ENCODE data around the gene LGALS14. TPM values are rescaled to one million over a fixed set of nuclear protein-coding genes. Genes with fewer than 3 reads are reported as not detected.

The LGALS14 gene
- total and polyA plus RNA-seq, 2 of the 8 experiments (the other 6 are each of a cell fraction or from before 2014, with no cell fraction given), result 0.50 to 0.77 TPM

DNA sequence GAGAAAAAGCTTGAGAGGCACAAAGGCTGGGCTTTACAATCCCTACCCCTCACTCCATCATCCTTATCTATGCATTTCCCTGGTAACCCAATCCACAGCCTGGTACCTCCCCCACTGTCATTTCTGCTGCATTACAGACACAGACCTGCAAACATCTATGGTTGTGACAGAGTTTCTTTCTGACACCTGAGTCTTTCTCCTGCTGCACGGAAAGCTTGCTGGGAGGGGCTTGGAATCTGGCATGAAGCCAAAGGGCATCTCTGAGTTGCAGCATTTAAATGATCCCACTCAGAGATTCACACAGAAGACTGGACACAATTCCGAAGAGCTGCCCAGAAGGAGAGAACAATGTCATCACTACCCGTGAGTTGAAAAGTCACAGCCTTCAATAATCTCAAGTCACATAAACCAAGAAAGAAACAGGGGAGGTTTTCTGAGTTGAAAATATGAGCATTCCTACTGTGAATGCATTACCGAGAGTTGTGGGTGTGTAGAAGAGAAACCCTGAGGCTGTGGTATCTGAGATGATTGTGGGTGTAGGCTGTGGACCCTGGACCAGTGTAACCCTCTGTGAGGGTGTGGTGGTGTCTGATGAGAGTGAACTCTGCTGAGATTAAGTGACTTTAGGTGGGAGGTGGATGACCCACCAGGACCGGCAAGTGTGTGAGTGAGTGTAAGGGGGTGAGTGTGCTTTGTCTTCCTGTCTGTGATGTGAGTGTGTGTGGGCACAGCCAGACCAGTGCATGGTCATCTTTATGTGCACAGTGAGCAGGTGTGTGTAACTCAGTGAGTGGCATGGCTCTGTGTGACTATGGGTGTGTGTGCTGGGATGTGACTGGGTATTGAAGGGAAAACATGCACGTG is at the start of gene LGALS14 (continued):
- TF ChIP-seq RAD21 (IDR thresholded peaks at IDR 0.05 in 1 of 2, conservative IDR thresholded peaks at IDR 0.05 in 1 of 2; ENCODE audit: low read depth in 2 of 2, low read length in 2 of 2) (no peak), CHD2 (IDR thresholded peaks at IDR 0.05; ENCODE audit: low read length) (no peak), SP2 (IDR thresholded peaks at IDR 0.05; ENCODE audit: low read length) (no peak), KDM4A (IDR thresholded peaks at IDR 0.05; ENCODE audit: low read depth, low read length, severe bottlenecking) (no peak), CHD1 (IDR thresholded peaks at IDR 0.05; ENCODE audit: low read depth, low read length) (no peak)
- TF ChIP-seq, protein P1, sequence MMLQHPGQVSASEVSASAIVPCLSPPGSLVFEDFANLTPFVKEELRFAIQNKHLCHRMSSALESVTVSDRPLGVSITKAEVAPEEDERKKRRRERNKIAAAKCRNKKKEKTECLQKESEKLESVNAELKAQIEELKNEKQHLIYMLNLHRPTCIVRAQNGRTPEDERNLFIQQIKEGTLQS (IDR thresholded peaks at IDR 0.05; ENCODE audit: insufficient read depth, low read depth, low read length), result no peak

Data from H1 (cell line).